ENCODE data around the gene SLFNL1.

SLFNL1 gene

DNA sequence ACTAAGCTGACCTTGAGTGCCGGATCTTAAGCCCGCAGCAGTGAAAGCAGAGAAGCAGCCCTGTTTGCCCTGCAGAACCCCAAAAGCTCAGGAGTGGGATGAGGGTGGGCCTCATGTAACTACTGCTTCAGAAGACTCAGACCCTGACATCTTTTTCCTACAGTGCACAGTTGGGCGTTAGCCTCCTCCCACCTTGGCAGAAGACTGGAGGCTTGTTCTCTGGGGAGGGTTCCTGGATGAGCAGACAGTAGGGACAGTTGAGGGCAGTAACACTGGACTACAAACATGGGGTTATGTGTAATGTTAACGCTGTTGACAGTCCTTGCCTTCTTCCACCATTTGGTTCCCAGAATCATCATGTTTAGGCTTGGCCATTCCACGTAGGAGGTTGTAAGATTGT is 32.5 kb downstream of the SLFNL1 start:
- H3K4me3 ChIP-seq (ENCODE audit: low read depth, low read length), result no peak overlapping the region
- TF ChIP-seq, protein P1, sequence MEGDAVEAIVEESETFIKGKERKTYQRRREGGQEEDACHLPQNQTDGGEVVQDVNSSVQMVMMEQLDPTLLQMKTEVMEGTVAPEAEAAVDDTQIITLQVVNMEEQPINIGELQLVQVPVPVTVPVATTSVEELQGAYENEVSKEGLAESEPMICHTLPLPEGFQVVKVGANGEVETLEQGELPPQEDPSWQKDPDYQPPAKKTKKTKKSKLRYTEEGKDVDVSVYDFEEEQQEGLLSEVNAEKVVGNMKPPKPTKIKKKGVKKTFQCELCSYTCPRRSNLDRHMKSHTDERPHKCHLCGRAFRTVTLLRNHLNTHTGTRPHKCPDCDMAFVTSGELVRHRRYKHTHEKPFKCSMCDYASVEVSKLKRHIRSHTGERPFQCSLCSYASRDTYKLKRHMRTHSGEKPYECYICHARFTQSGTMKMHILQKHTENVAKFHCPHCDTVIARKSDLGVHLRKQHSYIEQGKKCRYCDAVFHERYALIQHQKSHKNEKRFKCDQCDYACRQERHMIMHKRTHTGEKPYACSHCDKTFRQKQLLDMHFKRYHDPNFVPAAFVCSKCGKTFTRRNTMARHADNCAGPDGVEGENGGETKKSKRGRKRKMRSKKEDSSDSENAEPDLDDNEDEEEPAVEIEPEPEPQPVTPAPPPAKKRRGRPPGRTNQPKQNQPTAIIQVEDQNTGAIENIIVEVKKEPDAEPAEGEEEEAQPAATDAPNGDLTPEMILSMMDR (IDR thresholded peaks at IDR 0.05; ENCODE audit: low read depth, low read length, missing control alignments), result no peak
- DNase-seq (ENCODE audit: low read depth), result no peak

DNA sequence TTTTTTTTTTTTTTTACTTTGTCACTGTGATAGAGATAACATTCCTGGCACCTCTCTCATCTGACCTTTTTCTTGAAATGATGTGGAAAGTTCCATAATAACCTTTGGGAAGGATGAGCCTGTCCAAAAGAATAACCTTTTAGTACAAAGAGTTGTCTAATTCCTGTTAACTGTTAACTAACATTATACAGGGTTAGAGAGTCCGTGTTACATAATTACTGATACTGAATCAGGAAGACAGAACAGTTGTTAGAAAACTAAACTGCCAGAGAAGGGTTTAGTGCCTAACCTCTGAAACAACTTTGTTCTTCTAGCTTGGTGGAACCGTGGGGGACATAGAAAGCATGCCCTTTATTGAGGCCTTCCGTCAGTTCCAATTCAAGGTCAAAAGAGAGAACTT is 33.2 kb downstream of the SLFNL1 start:
- TF ChIP-seq, protein P1 (IDR thresholded peaks at IDR 0.05; ENCODE audit: low read depth, low read length, missing control alignments), result no peak
- no peak overlapping the region for H3K4me3 ChIP-seq (ENCODE audit: low read depth, low read length)
- DNase-seq (ENCODE audit: low read depth), result no peak

DNA sequence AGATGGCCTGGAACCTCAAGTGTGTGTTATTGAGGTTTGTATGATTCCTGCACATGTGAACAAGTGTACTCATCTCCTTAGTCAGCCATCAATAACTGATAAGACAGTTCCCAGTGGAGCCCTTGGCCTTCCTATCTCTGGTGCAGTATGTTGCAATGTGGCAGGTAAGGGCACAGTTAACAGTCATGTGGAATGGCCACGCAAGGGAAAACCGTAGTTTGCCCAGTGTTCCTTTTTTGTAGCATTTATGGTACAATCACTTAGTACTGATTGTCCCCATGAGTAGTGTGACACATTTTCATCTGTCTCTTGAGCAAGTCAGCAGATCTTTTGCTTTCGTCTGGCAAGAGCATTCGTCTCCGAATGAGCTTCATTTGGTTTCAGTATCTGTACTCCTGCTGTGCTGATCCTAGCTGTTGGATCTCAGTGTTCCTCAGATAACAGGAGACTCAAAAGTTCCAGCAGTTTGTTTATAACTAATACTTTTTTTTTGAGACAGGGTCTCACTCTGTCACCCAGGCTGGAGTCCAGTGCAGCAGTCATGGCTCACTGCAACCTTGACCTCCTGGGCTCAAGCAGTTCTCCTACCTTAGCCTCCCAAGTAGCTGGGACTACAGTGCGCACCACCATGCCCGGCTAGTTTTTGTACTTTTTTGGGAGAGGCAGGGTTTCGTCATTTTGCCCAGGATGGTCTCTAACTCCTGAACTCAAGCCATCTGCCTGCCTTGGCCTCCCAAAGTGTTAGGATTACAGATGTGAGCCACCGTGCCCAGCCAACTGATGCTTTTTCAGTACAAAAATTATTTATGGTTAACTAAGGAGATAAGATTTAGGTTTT is 33.9 kb downstream of the SLFNL1 start:
- TF ChIP-seq, protein P1 (IDR thresholded peaks at IDR 0.05; ENCODE audit: low read depth, low read length, missing control alignments), result no peak
- DNase-seq (ENCODE audit: low read depth), result no peak

DNA sequence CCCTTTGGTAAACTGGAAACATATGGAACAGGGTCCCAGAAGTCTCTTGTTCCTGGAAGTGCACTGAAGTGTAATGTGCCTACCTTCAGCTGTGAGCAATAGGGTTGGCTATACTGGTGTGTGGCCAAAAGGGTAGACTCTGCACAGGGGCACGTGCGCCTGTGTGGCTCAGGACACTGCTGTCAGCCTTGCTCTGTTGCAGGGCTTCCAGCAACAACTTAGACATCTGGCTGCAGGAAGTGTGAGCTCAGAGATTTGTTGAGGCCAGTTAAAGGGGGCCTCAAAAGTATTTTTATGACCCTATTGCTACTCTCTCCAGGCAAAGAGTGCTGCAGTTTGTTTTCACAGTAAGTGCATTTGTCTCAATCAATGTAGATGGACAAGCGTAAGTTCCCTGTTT is 34.6 kb downstream of the SLFNL1 start:
- DNase-seq (ENCODE audit: low read depth), result no peak
- H3K4me3 ChIP-seq (ENCODE audit: low read depth, low read length), result no peak overlapping the region
- TF ChIP-seq, protein P1 (IDR thresholded peaks at IDR 0.05; ENCODE audit: low read depth, low read length, missing control alignments), result no peak

More for the DNA sequence above, 33.9 kb downstream of the SLFNL1 start:
- H3K4me3 ChIP-seq (ENCODE audit: low read depth, low read length), result no peak overlapping the region

DNA sequence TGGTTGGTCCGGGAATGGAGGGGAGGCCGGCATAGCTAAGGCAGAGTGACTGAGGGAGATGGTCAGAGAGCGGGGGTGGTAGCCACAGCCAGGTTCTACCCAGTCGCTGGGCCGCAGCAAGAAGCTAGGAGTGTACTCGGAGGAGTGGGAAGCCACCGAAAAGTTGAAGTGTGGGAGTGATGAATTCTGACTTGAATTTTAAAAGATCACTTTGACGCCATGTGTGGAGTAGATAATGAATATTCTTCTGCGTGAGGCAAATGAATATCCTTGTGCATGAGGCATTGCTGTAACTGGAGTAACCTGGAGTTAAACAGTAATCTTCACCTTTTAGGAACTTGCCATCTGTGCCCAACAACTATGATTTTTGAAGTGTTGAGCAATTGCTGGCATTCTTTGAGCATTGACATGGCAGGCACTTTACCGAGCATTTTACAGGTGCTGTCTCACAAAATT is 35.2 kb downstream of the SLFNL1 start:
- H3K4me3 ChIP-seq (ENCODE audit: low read depth, low read length), result no peak overlapping the region
- TF ChIP-seq, protein P1 (IDR thresholded peaks at IDR 0.05; ENCODE audit: low read depth, low read length, missing control alignments), result no peak
- no peak for DNase-seq (ENCODE audit: low read depth)

DNA sequence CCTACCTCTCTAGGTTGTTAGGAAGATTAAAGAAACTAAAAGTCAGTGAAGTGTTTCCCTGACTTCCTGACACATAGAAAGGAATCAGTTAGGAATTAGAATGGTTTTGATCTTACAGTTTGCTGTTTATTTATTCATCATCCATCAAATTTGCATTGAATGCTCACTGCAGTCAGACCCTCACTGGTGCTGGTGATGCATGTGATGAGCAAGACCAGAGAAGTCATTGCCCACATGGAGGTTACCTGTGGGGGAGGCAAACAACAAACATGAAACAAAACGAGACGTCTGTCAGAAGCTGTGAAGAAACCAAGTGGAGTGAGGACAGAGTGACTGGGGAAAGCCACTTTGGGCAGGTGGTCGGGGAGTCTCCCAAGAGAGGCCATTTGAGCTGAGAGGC is 35.6 kb downstream of the SLFNL1 start:
- TF ChIP-seq, protein P1 (IDR thresholded peaks at IDR 0.05; ENCODE audit: low read depth, low read length, missing control alignments), result no peak
- H3K4me3 ChIP-seq (ENCODE audit: low read depth, low read length), result no peak overlapping the region
- DNase-seq (ENCODE audit: low read depth), result no peak

DNA sequence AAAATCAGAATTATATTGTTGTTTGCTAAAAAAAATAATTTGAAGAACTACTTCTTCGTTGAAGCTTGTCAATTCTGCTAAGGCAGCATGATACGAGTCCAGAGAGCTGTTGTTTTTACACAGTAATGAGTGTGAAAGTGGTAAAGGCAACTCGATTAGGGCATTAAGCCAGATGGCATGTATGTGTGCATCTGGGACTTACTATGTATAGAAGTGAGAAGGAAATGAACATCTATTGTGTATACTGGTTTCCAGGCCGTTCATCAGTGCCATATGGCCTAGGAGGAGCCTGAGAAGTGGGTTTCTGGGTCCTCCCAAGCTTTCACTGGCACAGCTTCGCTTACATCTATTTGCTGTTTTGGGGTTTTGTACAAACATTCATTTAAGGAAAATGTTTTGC is 36.4 kb downstream of the SLFNL1 start:
- TF ChIP-seq, protein P1 (IDR thresholded peaks at IDR 0.05; ENCODE audit: low read depth, low read length, missing control alignments), result no peak
- no peak for DNase-seq (ENCODE audit: low read depth)
- H3K4me3 ChIP-seq (ENCODE audit: low read depth, low read length), result no peak overlapping the region

All from GM12864 (cell line).